Measurements from ENCODE around the gene IGSF21. TPM values are rescaled to one million over a fixed set of nuclear protein-coding genes. Genes with fewer than 3 reads are reported as not detected.

Gene IGSF21
- total RNA-seq, 4 donors from 2014 or later, result 1.2 to 19.1 (median 1.9) TPM; not detected in 1

DNA sequence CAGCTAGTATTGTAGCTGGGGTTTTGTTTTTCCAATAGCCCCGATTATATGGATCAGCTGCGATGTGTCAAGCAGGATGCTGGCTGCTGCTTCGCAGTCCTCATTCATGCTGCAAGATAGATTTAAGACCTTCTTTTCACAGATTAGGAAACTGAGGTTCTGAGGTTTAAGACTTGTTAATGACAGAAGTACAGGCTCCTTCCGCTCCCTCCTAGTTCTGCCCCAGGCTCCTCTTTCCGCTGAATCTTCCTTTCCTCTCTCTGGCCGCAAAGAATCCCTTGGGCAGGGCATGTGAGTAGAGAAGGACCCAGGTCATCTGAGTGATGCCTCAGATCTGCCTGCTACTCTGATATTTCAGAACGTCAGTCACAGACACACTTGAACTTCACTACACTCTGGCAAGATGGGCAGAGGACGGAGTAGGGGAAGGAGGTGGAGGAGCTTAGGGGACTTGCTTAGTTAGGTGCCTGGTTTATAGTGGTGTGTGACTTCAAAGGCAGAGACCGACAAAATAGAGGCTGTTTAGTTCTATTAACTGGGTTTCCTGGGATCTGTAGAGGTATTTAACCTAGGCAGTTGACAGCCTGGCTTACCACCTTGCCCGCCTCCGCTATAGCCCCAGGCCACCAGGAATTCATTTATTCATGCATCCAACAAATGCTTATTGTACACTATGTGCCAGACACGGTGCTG lies 4.2 kb downstream of the IGSF21 start:
- TF ChIP-seq, protein P1, sequence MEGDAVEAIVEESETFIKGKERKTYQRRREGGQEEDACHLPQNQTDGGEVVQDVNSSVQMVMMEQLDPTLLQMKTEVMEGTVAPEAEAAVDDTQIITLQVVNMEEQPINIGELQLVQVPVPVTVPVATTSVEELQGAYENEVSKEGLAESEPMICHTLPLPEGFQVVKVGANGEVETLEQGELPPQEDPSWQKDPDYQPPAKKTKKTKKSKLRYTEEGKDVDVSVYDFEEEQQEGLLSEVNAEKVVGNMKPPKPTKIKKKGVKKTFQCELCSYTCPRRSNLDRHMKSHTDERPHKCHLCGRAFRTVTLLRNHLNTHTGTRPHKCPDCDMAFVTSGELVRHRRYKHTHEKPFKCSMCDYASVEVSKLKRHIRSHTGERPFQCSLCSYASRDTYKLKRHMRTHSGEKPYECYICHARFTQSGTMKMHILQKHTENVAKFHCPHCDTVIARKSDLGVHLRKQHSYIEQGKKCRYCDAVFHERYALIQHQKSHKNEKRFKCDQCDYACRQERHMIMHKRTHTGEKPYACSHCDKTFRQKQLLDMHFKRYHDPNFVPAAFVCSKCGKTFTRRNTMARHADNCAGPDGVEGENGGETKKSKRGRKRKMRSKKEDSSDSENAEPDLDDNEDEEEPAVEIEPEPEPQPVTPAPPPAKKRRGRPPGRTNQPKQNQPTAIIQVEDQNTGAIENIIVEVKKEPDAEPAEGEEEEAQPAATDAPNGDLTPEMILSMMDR (IDR thresholded peaks at IDR 0.05), result no peak
- no peak for TF ChIP-seq POLR2A (IDR thresholded peaks at IDR 0.05)
- intact Hi-C loops (cut with DNase I; ENCODE audit: low total_unique reads), result no loop called here
- peaks cover 0 to 32% of the 10 kb centered on the region in 2 donors for H3K27me3 ChIP-seq

DNA sequence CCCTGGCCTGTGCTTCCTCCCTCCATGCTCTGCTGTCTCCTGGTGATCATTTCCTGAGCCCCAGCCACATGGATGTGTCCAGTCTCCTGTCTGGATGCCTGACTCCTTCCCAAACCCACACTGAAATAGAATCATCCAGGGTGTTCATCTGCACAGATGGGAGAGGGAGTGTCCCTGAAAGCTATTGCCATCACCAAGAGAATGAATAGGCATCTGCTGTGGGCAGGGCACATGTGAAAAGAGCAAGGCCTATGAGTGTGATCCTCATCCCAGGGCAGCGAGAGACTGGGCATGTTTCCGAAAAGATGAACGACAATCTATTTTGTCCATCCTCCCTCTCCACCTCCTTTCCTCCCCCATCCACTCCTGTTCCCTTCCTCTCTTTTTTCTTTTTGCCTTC lies 5.0 kb downstream of the IGSF21 start:
- Histone ChIP-seq H3K4me1 (peaks cover 0 to 21% of the 10 kb centered on the region in 2 donors), H3K27ac (no peak overlapping the region), H3K9me3 (no peaks in the 10 kb centered on the region), H3K4me3 (no peak overlapping the region), H3K36me3 (no peaks in the 10 kb centered on the region), H3K27me3 (peaks cover 0 to 28% of the 10 kb centered on the region in 2 donors)
- intact Hi-C loops (cut with DNase I; ENCODE audit: low total_unique reads), result no loop called here
- no peak for DNase-seq
- TF ChIP-seq POLR2A (IDR thresholded peaks at IDR 0.05), result no peak
- TF ChIP-seq, protein P1 (IDR thresholded peaks at IDR 0.05), result no peak

More for the DNA sequence above, 4.2 kb downstream of the IGSF21 start:
- no peak for DNase-seq
- Histone ChIP-seq H3K4me3 (no peak overlapping the region), H3K36me3 (no peaks in the 10 kb centered on the region), H3K4me1 (peaks cover 0 to 28% of the 10 kb centered on the region in 2 donors), H3K9me3 (no peaks in the 10 kb centered on the region), H3K27ac (no peak overlapping the region)

DNA sequence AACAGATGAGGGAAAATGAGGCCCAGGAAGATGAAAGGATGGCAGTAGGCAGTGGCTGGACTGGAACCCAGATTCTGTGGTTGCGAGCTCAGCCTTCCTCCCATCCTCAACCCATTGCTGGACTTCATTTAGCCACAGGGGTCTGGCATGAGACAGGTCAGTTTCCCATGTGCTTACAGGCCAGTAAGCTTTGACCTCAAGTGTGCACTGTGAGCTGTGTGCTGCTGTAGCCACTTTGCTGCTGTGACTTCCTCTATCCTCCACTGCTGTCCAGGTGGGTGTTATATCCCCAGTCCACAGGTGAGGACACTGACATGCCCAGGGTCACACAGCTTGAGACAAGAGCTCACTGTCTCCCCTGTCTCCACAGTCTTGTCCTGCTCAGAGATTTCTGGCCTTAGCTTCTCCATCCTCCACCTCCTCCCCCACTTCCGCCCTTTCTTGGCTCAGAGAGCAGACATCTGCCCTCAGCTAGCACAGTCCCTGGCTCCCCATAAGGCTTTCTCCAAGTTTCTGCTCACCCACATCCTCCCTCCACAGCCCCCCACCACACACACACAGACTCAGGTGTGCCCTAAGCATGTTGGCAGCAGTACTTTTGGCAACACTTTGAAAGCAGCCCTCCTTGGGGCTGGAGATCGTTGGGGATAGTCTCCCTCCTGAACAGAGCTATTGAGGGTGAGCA lies 7.3 kb downstream of the IGSF21 start:
- Histone ChIP-seq H3K36me3 (no peaks in the 10 kb centered on the region), H3K27ac (no peak overlapping the region), H3K4me3 (no peak overlapping the region), H3K27me3 (peaks cover 0 to 10% of the 10 kb centered on the region in 2 donors), H3K4me1 (peaks cover 0 to 12% of the 10 kb centered on the region in 2 donors), H3K9me3 (no peaks in the 10 kb centered on the region)
- TF ChIP-seq POLR2A (IDR thresholded peaks at IDR 0.05), result no peak
- TF ChIP-seq, protein P1 (IDR thresholded peaks at IDR 0.05), result no peak
- intact Hi-C loops (cut with DNase I; ENCODE audit: low total_unique reads), result no loop called here
- DNase-seq, result no peak

DNA sequence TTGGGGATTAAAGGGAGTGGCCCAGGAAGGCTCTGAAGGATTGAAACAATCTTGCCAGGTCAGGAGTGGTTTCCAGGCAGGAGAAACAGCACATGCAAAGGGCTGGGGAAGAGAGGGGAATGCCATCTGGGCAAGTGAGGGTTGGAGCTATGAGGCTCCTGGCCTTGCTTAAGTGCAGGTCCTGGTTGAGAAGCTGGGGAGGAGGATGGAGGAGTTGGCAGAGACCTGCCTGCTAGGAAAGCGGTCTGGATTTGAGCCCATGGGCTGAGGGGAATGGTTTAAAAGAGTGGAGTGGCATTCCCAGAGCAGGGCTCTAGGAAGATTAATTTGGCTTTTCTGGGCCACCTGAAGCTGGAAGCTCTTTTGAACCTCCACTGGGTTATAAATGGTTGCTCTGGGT lies 9.2 kb downstream of the IGSF21 start:
- Histone ChIP-seq H3K27me3 (no peaks in the 10 kb centered on the region), H3K36me3 (no peaks in the 10 kb centered on the region), H3K9me3 (no peaks in the 10 kb centered on the region), H3K4me3 (no peak overlapping the region), H3K4me1 (no peaks in the 10 kb centered on the region), H3K27ac (no peak overlapping the region)
- intact Hi-C loops (cut with DNase I; ENCODE audit: low total_unique reads), result no loop called here
- no peak for DNase-seq
- TF ChIP-seq, protein P1 (IDR thresholded peaks at IDR 0.05), result no peak
- no peak for TF ChIP-seq POLR2A (IDR thresholded peaks at IDR 0.05)

DNA sequence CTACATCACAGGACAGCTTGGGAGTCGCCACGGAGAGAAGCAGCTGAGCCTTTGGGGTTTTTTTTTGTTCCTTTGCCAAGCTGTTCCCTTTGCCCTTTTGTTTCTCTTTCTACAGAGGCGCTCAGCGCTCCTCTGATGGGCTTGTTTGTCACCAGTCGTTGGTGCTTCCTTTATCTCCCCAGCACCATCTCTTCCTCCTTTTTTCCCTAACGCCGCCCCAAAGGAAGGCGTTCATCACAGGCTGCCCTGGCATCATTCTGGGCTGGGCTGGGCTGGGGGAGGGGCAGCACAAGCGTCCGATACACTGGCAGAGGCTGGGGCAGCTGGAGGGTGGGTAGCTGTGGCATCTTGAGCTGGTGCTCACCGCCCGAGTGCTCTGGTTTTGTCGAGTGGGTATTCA lies 10.5 kb downstream of the IGSF21 start:
- no peaks in the 10 kb centered on the region for H3K9me3 ChIP-seq
- no peak overlapping the region for H3K27ac ChIP-seq
- intact Hi-C loops (cut with DNase I; ENCODE audit: low total_unique reads), result no loop called here
- no peaks in the 10 kb centered on the region for H3K27me3 ChIP-seq
- TF ChIP-seq, protein P1 (IDR thresholded peaks at IDR 0.05), result no peak
- no peak for TF ChIP-seq POLR2A (IDR thresholded peaks at IDR 0.05)
- no peak for DNase-seq
- H3K36me3 ChIP-seq, result no peaks in the 10 kb centered on the region
- no peak overlapping the region for H3K4me3 ChIP-seq
- no peaks in the 10 kb centered on the region for H3K4me1 ChIP-seq
